HG03432 (cell line): ENCODE data around the gene THRSP.
A peak's percentile ranks its signal among the peaks of the same experiment; 100 is the strongest.
"Not testable (repeated sequence)": the region's sequence is repeated elsewhere in the genome, so short reads cannot be mapped to it uniquely, and the experiment has no call there.

Source experiments
- ATAC-seq: cut with Tn5 transposase; IDR thresholded peaks from one replicate; pipeline ENCODE4 v1.9.1; 2021; ENCODE audit warnings: mild to moderate bottlenecking, moderate library complexity; ENCODE audit not compliant: unreplicated experiment

THRSP gene

GRCh38 chr11:78062671-78063070 lies 990 bp upstream of the THRSP start:
- ATAC-seq = no peak

GRCh38 chr11:78065203-78065602 lies 1.5 kb downstream of the THRSP start:
- ATAC-seq = no peak

- no peak for ATAC-seq
Measured at GRCh38 chr11:78066471-78066870, 2.8 kb downstream of the THRSP start.

GRCh38 chr11:78067704-78068103 lies 4.0 kb downstream of the THRSP start:
- ATAC-seq = no peak

GRCh38 chr11:78069465-78069864 lies 5.8 kb downstream of the THRSP start:
- no peak for ATAC-seq

- no peak for ATAC-seq
Measured at GRCh38 chr11:78070621-78071020, 7.0 kb downstream of the THRSP start.

GRCh38 chr11:78071717-78072116 lies 8.1 kb downstream of the THRSP start:
- no peak for ATAC-seq

- ATAC-seq = no peak
Measured at GRCh38 chr11:78072455-78072854, 8.8 kb downstream of the THRSP start.

GRCh38 chr11:78074756-78075155 lies 11.1 kb downstream of the THRSP start:
- no peak for ATAC-seq

- no peak for ATAC-seq
Measured at GRCh38 chr11:78076733-78077403, 13.2 kb downstream of the THRSP start.

GRCh38 chr11:78077592-78077991 lies 13.9 kb downstream of the THRSP start:
- not testable (repeated sequence) for ATAC-seq

GRCh38 chr11:78078218-78079167 lies 14.8 kb downstream of the THRSP start:
- ATAC-seq = no peak

- ATAC-seq = peak; percentile 92
Measured at GRCh38 chr11:78079232-78080083, 15.8 kb downstream of the THRSP start, which contains the start of gene NDUFC2. NDUFC2 (minus strand) TSS chr11:78079862; CDS start chr11:78079744, 118 bp downstream.

GRCh38 chr11:78080084-78080817 lies 16.6 kb downstream of the THRSP start:
- no peak for ATAC-seq

GRCh38 chr11:78080818-78081495 lies 17.3 kb downstream of the THRSP start:
- no peak for ATAC-seq

GRCh38 chr11:78081583-78081982 lies 17.9 kb downstream of the THRSP start:
- ATAC-seq = no peak

- ATAC-seq = no peak
Measured at GRCh38 chr11:78082146-78082545, 18.5 kb downstream of the THRSP start.

- no peak for ATAC-seq
Measured at GRCh38 chr11:78083021-78083420, 19.4 kb downstream of the THRSP start.

GRCh38 chr11:78084506-78084905 lies 20.8 kb downstream of the THRSP start:
- ATAC-seq = not testable (repeated sequence)

- ATAC-seq = no peak
Measured at GRCh38 chr11:78085972-78086371, 22.3 kb downstream of the THRSP start.
